ENCODE data around the gene PUSL1.

DNA sequence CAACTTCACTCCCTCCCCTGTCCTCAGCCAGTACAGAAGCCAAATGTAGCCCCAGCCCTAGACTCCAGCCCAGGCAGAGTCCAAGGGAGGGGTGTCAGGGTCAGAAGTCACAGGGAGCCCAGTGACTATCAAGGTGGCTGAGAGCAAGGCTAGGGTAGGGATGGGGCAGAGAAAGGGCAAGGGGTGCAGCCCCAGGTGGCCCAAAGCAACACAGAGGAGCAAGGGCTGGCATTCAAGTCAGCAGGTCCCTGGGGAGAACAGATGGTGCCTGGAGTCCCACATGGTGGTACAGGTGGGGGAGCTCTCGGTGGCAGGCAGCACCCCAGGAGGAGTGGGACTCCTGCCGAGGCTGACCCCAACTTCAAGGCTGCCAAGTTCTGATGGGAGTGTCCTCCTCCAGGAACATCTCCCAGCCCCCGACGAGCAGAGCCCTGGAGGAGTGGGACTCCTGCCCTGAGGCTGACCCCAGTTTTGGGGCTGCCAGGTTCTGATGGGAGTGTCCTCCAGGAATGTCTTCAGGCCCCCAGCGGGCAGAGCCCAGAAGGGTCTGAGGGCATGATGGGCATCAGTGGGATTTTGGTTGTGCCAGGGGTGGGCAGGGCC, 44.5 kb downstream of the PUSL1 start:
- TF ChIP-seq, protein P1, sequence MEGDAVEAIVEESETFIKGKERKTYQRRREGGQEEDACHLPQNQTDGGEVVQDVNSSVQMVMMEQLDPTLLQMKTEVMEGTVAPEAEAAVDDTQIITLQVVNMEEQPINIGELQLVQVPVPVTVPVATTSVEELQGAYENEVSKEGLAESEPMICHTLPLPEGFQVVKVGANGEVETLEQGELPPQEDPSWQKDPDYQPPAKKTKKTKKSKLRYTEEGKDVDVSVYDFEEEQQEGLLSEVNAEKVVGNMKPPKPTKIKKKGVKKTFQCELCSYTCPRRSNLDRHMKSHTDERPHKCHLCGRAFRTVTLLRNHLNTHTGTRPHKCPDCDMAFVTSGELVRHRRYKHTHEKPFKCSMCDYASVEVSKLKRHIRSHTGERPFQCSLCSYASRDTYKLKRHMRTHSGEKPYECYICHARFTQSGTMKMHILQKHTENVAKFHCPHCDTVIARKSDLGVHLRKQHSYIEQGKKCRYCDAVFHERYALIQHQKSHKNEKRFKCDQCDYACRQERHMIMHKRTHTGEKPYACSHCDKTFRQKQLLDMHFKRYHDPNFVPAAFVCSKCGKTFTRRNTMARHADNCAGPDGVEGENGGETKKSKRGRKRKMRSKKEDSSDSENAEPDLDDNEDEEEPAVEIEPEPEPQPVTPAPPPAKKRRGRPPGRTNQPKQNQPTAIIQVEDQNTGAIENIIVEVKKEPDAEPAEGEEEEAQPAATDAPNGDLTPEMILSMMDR (IDR thresholded peaks at IDR 0.05) = no peak
- TF ChIP-seq POLR2A (IDR thresholded peaks at IDR 0.05) = no peak

All from lower leg skin (tissue), 3 donors.